Tibial artery (tissue), 4 donors: ENCODE measurements around the gene GTF2F2.

Source experiments
- DNase-seq, 2 donors: peaks; one replicate each; pipeline ENCODE4 v3.0.0-alpha.2; 2019
- H3K27ac ChIP-seq, 2 donors: fragments of 200-600 bp; sonication (generic) in 1 of 2; 1 replicate in 1 of 2; 2 replicates in 1 of 2; pipeline ENCODE4 v1.5.1; 2018 to 2019; ENCODE audit warnings: mild to moderate bottlenecking in 1 of 2
- H3K27me3 ChIP-seq, 2 donors: fragments of 200-600 bp; sonication (generic) in 1 of 2; one replicate each; pipeline versions ENCODE4 v1.5.1 to v1.6.0; 2016 to 2019
- H3K36me3 ChIP-seq, 3 donors: fragments of 200-600 bp; sonication (generic) in 2 of 3; one replicate each; pipeline ENCODE4 v1.5.1; 2016 to 2019; ENCODE audit warnings: mild to moderate bottlenecking in 2 of 3
- H3K4me1 ChIP-seq, 4 donors: fragments of 200-600 bp; sonication (generic) in 2 of 4; 1 replicate in 3 of 4; 2 replicates in 1 of 4; pipeline ENCODE4 v1.5.1; 2016 to 2019
- H3K4me3 ChIP-seq, 2 donors: fragments of 200-600 bp; sonication (generic) in 1 of 2; 1 replicate in 1 of 2; 2 replicates in 1 of 2; pipeline ENCODE4 v1.5.1; 2018 to 2019; ENCODE audit warnings: mild to moderate bottlenecking in 2 of 2
- H3K9me3 ChIP-seq, 3 donors: fragments of 200-600 bp; sonication (generic) in 1 of 3; one replicate each; pipeline ENCODE4 v1.5.1; 2016 to 2019
- CTCF ChIP-seq, 2 experiments: fragments of 200-600 bp in 1 of 2; fragments of 450-650 bp in 1 of 2; IDR thresholded peaks; one replicate each; pipeline ENCODE4 v1.5.1; 2017 to 2019; ENCODE audit warnings: antibody characterized with exemption in 2 of 2, mild to moderate bottlenecking in 1 of 2, moderate library complexity in 1 of 2
- intact Hi-C: fragments of 100-400 bp; cut with DNase I; formaldehyde crosslinking; loops from one replicate; pipeline ENCODE4 v1.15.0; 2023; ENCODE audit warnings: low total_unique reads

The GTF2F2 gene

GRCh38 chr13:45300190-45300985 lies 180.1 kb downstream of the GTF2F2 start:
- Histone ChIP-seq H3K36me3 (no peaks in the 10 kb centered on the region), H3K4me1 (no peaks in the 10 kb centered on the region), H3K9me3 (no peaks in the 10 kb centered on the region), H3K27ac (no peak overlapping the region), H3K4me3 (no peak overlapping the region), H3K27me3 (peaks cover 0 to 18% of the 10 kb centered on the region in 2 donors)
- no peak for DNase-seq
- no peak for TF ChIP-seq CTCF (IDR thresholded peaks at IDR 0.05)
- intact Hi-C loops: no loop called here

- TF ChIP-seq CTCF (IDR thresholded peaks at IDR 0.05): no peak
- Histone ChIP-seq H3K27ac (no peak overlapping the region), H3K9me3 (no peaks in the 10 kb centered on the region), H3K4me1 (no peaks in the 10 kb centered on the region), H3K4me3 (no peak overlapping the region), H3K36me3 (no peaks in the 10 kb centered on the region), H3K27me3 (peaks cover 0 to 18% of the 10 kb centered on the region in 2 donors)
- no peak for DNase-seq
- intact Hi-C loops: no loop called here
Observed at GRCh38 chr13:45301263-45301662, 181.0 kb downstream of the GTF2F2 start.

DNA sequence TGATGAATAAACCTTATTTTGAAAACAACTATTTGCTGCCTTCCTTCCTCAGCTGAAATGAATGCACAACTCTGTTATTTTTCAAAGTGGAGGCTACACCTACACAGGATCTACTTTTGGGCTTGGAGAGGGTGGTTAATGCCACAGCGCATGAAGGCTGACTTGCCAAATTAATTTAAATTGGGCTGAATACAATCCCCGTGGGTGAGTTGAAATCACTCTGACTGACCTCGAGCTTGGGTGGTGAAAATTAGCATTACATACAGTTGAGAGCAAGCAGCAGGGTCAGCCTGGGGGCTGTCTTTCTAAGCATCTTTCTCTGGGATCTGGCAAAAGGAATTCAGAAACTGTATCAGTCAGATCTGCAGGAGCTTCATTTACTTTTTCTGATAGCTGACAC lies 182.2 kb downstream of the GTF2F2 start:
- no peak for DNase-seq
- no peaks in the 10 kb centered on the region for H3K4me1 ChIP-seq
- no peaks in the 10 kb centered on the region for H3K36me3 ChIP-seq
- no peak for TF ChIP-seq CTCF (IDR thresholded peaks at IDR 0.05)
- intact Hi-C loops: no loop called here
- H3K27me3 ChIP-seq: peaks cover 0 to 18% of the 10 kb centered on the region in 2 donors
- H3K4me3 ChIP-seq: no peak overlapping the region
- H3K9me3 ChIP-seq: no peaks in the 10 kb centered on the region
- H3K27ac ChIP-seq: no peak overlapping the region

DNA sequence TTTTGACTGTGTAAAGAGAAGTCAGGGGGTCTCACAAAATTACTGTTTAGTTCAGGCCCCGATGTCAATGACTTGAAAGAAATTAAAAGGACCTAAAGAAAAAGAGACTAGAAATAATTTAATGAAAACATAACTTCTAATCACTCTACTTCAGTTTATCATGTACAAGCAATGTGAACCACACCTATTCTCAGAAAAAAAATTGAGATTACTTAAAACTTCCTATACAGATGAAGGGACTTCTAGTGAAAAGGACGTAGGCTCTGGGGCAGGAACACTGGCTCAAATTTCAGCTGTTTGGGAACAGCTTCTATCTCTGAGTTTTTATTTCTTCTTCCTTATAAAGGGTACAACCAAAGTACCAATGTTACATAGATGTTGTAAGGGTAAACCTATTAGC lies 182.7 kb downstream of the GTF2F2 start:
- Histone ChIP-seq H3K9me3 (no peaks in the 10 kb centered on the region), H3K36me3 (no peaks in the 10 kb centered on the region), H3K4me1 (no peaks in the 10 kb centered on the region), H3K27ac (no peak overlapping the region), H3K4me3 (no peak overlapping the region), H3K27me3 (peaks cover 0 to 18% of the 10 kb centered on the region in 2 donors)
- TF ChIP-seq CTCF (IDR thresholded peaks at IDR 0.05): no peak
- DNase-seq: no peak
- intact Hi-C loops: no loop called here

- Histone ChIP-seq H3K27ac (no peak overlapping the region), H3K36me3 (no peaks in the 10 kb centered on the region), H3K9me3 (no peaks in the 10 kb centered on the region), H3K4me3 (no peak overlapping the region), H3K4me1 (no peaks in the 10 kb centered on the region), H3K27me3 (peaks cover 0 to 18% of the 10 kb centered on the region in 2 donors)
- DNase-seq: no peak
- TF ChIP-seq CTCF (IDR thresholded peaks at IDR 0.05): no peak
- intact Hi-C loops: no loop called here
Observed at GRCh38 chr13:45303866-45304265, 183.6 kb downstream of the GTF2F2 start.
